GM23338 (cell line): ENCODE data around the gene SRGAP2C.
"Not testable (repeated sequence)": the region's sequence is repeated elsewhere in the genome, so short reads cannot be mapped to it uniquely, and the experiment has no call there.

Source experiments
- CREB1 ChIP-seq: fragments of 250-450 bp; sonication (Bioruptor Pico); IDR thresholded peaks from 2 replicates; pipeline ENCODE4 v1.5.0; 2020; ENCODE audit warnings: low read depth, mild to moderate bottlenecking, moderate library complexity
- ETS1 ChIP-seq: IDR thresholded peaks from 2 replicates; pipeline ENCODE4 v1.6.1; 2016; ENCODE audit warnings: antibody characterized with exemption
- EZH2 ChIP-seq: fragments of 200-600 bp; sonication (generic); IDR thresholded peaks from one replicate; pipeline ENCODE4 v1.8.0; 2017; ENCODE audit warnings: antibody characterized with exemption, mild to moderate bottlenecking, low read depth; ENCODE audit not compliant: unreplicated experiment
- EZH2phosphoT487 ChIP-seq: fragments of 200-600 bp; sonication (generic); IDR thresholded peaks from one replicate; pipeline ENCODE4 v1.8.1; 2018; ENCODE audit warnings: antibody characterized with exemption; ENCODE audit not compliant: unreplicated experiment
- JUNB ChIP-seq: IDR thresholded peaks from one replicate; pipeline ENCODE4 v1.6.1; 2016; ENCODE audit warnings: antibody characterized with exemption; ENCODE audit not compliant: unreplicated experiment
- NANOG ChIP-seq: IDR thresholded peaks from 2 replicates; pipeline ENCODE4 v1.6.1; 2016; ENCODE audit warnings: antibody characterized with exemption, borderline replicate concordance
- POLR2AphosphoS5 ChIP-seq: IDR thresholded peaks from 2 replicates; pipeline ENCODE4 v1.6.1; 2016; ENCODE audit warnings: antibody characterized with exemption, low read depth
- STAT1 ChIP-seq: IDR thresholded peaks from one replicate; pipeline ENCODE4 v1.6.1; 2016; ENCODE audit warnings: antibody characterized with exemption; ENCODE audit not compliant: unreplicated experiment
- TF ChIP-seq, protein P1 (sequence below), 2 experiments: fragments of 200-600 bp in 1 of 2; sonication (generic) in 1 of 2; conservative IDR thresholded peaks; 2 replicates each; pipeline versions ENCODE4 v1.5.1 to v1.6.1; 2016 to 2017; ENCODE audit warnings: antibody characterized with exemption in 2 of 2, low read depth in 2 of 2, mild to moderate bottlenecking in 2 of 2, moderate library complexity in 1 of 2
- TF ChIP-seq, protein P2 (sequence below): IDR thresholded peaks from one replicate; pipeline ENCODE4 v1.6.1; 2018; ENCODE audit warnings: antibody characterized with exemption; ENCODE audit not compliant: unreplicated experiment

GRCh38 chr1:121210778-121211177 lies 26.0 kb downstream of the SRGAP2C start:
- TF ChIP-seq, protein P1, sequence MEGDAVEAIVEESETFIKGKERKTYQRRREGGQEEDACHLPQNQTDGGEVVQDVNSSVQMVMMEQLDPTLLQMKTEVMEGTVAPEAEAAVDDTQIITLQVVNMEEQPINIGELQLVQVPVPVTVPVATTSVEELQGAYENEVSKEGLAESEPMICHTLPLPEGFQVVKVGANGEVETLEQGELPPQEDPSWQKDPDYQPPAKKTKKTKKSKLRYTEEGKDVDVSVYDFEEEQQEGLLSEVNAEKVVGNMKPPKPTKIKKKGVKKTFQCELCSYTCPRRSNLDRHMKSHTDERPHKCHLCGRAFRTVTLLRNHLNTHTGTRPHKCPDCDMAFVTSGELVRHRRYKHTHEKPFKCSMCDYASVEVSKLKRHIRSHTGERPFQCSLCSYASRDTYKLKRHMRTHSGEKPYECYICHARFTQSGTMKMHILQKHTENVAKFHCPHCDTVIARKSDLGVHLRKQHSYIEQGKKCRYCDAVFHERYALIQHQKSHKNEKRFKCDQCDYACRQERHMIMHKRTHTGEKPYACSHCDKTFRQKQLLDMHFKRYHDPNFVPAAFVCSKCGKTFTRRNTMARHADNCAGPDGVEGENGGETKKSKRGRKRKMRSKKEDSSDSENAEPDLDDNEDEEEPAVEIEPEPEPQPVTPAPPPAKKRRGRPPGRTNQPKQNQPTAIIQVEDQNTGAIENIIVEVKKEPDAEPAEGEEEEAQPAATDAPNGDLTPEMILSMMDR (conservative IDR thresholded peaks at IDR 0.05; ENCODE audit: low read depth in 2 of 2) = not testable (repeated sequence)
- not testable (repeated sequence) for TF ChIP-seq POLR2AphosphoS5; EZH2phosphoT487; EZH2; JUNB; NANOG; STAT1; ETS1; CREB1 (CRISPR knock-in tag)
- TF ChIP-seq, protein P2, sequence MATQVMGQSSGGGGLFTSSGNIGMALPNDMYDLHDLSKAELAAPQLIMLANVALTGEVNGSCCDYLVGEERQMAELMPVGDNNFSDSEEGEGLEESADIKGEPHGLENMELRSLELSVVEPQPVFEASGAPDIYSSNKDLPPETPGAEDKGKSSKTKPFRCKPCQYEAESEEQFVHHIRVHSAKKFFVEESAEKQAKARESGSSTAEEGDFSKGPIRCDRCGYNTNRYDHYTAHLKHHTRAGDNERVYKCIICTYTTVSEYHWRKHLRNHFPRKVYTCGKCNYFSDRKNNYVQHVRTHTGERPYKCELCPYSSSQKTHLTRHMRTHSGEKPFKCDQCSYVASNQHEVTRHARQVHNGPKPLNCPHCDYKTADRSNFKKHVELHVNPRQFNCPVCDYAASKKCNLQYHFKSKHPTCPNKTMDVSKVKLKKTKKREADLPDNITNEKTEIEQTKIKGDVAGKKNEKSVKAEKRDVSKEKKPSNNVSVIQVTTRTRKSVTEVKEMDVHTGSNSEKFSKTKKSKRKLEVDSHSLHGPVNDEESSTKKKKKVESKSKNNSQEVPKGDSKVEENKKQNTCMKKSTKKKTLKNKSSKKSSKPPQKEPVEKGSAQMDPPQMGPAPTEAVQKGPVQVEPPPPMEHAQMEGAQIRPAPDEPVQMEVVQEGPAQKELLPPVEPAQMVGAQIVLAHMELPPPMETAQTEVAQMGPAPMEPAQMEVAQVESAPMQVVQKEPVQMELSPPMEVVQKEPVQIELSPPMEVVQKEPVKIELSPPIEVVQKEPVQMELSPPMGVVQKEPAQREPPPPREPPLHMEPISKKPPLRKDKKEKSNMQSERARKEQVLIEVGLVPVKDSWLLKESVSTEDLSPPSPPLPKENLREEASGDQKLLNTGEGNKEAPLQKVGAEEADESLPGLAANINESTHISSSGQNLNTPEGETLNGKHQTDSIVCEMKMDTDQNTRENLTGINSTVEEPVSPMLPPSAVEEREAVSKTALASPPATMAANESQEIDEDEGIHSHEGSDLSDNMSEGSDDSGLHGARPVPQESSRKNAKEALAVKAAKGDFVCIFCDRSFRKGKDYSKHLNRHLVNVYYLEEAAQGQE = not testable (repeated sequence)
